ENCODE measurements around the gene KIAA0753. TPM values are rescaled to one million over a fixed set of nuclear protein-coding genes. Genes with fewer than 3 reads are reported as not detected.

KIAA0753 gene
- total and polyA plus RNA-seq, 2 experiments from 2014 or later, result 6.9 to 20.5 TPM

DNA sequence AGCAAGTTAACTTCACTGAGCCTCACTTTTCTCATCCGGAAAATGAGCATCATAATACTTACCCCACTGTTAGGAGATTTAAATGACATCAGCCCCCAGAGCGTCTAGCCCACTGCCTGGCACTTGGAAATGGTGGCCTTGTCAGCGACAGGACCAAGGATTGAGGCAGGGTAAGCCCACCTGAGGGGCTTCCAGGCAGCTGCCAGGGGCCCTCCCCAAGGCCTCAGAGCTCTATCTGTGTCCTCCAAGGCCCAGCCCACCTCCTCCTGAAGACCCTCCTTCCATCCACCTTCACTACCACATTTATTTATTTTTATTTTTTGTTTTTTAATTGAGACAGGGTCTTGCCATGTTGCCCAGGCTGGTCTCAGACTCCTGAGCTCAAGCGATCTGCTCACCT is 97.9 kb downstream of the KIAA0753 start:
- H3K27me3 ChIP-seq (replicated peaks; ENCODE audit: insufficient read depth), result no peaks in the 10 kb centered on the region
- 87 to 92% methylated on average over 4 of the region's 4 CpGs for WGBS, 2 experiments (ENCODE audit: low coverage in 1 of 2, low lambda C conversion rate in 2 of 2, missing lambda C conversion rate in 2 of 2)

GRCh38 chr17:6541886-6542285 is 98.6 kb downstream of the KIAA0753 start:
- Histone ChIP-seq H3K9me2 (ENCODE audit: insufficient read depth) (no peaks in the 10 kb centered on the region), H4K20me1 (ENCODE audit: insufficient read depth) (no peaks in the 10 kb centered on the region), H3K4me1 (ENCODE audit: insufficient read depth) (peaks cover 7% of the 10 kb centered on the region; the same call in 1 of the 2 replicates), H3K27ac (no peak overlapping the region), H3K27me3 (replicated peaks; ENCODE audit: insufficient read depth) (no peaks in the 10 kb centered on the region), H2AFZ (no peak overlapping the region), H3K36me3 (ENCODE audit: low read depth) (peaks cover 4% of the 10 kb centered on the region; the same call in 1 of the 2 replicates), H3K9ac (no peak overlapping the region), H3K9me3 (ENCODE audit: low read depth) (no peaks in the 10 kb centered on the region), H3K4me3 (no peak overlapping the region), H3K79me2 (ENCODE audit: insufficient read depth) (no peaks in the 10 kb centered on the region), H3F3A (ENCODE audit: insufficient read depth) (no peaks in the 10 kb centered on the region), H3K4me2 (ENCODE audit: unreplicated experiment) (no peak overlapping the region)
- no peak for TF ChIP-seq EZH2phosphoT487 (IDR thresholded peaks at IDR 0.05; ENCODE audit: insufficient read depth, low read depth)
- no peak for TF ChIP-seq EZH2 (IDR thresholded peaks at IDR 0.05; ENCODE audit: insufficient read depth, poor library complexity, severe bottlenecking)
- WGBS, 2 experiments (ENCODE audit: low coverage in 1 of 2, low lambda C conversion rate in 2 of 2, missing lambda C conversion rate in 2 of 2), result 96 to 97% methylated on average over 4 of the region's 4 CpGs
- in situ Hi-C loops (cut with MboI), result no loop called here
- no peak for DNase-seq

More for the DNA sequence above, 97.9 kb downstream of the KIAA0753 start:
- no peak for DNase-seq
- no peak overlapping the region for H3K4me3 ChIP-seq
- H3K4me2 ChIP-seq (ENCODE audit: unreplicated experiment), result no peak overlapping the region
- H2AFZ ChIP-seq, result no peak overlapping the region
- H4K20me1 ChIP-seq (ENCODE audit: insufficient read depth), result no peaks in the 10 kb centered on the region
- no peaks in the 10 kb centered on the region for H3K79me2 ChIP-seq (ENCODE audit: insufficient read depth)
- H3K4me1 ChIP-seq (ENCODE audit: insufficient read depth), result peaks cover 7% of the 10 kb centered on the region; the same call in 1 of the 2 replicates
- H3K9me2 ChIP-seq (ENCODE audit: insufficient read depth), result no peaks in the 10 kb centered on the region
- H3K27ac ChIP-seq, result no peak overlapping the region
- in situ Hi-C loops (cut with MboI), result no loop called here
- H3K9ac ChIP-seq, result no peak overlapping the region
- no peaks in the 10 kb centered on the region for H3K9me3 ChIP-seq (ENCODE audit: low read depth)
- TF ChIP-seq EZH2 (IDR thresholded peaks at IDR 0.05; ENCODE audit: insufficient read depth, poor library complexity, severe bottlenecking) (no peak), EZH2phosphoT487 (IDR thresholded peaks at IDR 0.05; ENCODE audit: insufficient read depth, low read depth) (no peak)
- peaks cover 4% of the 10 kb centered on the region; the same call in 1 of the 2 replicates for H3K36me3 ChIP-seq (ENCODE audit: low read depth)
- H3F3A ChIP-seq (ENCODE audit: insufficient read depth), result no peaks in the 10 kb centered on the region

DNA sequence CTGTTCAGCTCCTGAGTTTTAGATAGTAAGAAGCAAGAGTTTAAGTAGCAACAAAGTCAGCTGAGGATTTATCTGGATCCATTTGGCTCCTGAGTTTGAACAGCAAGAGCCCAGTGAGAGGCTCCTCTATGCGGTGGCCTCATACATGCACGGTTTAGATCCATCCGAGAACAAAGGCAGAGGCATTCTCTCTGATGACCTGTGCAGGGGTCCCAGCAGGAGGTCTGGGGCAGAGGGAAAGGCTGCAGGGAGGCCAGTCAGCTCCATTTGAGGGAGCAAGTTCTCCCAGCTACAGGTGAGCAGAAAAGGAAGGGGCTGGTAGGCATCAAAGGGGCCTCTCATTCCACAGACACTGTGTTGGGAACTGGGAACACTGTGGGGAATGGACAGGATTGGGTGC is 100.6 kb downstream of the KIAA0753 start:
- Histone ChIP-seq H3F3A (ENCODE audit: insufficient read depth) (no peaks in the 10 kb centered on the region), H3K4me2 (ENCODE audit: unreplicated experiment) (no peak overlapping the region), H3K9ac (no peak overlapping the region), H3K9me3 (ENCODE audit: low read depth) (no peaks in the 10 kb centered on the region), H2AFZ (no peak overlapping the region), H4K20me1 (ENCODE audit: insufficient read depth) (no peaks in the 10 kb centered on the region), H3K27ac (no peak overlapping the region), H3K27me3 (replicated peaks; ENCODE audit: insufficient read depth) (no peaks in the 10 kb centered on the region), H3K79me2 (ENCODE audit: insufficient read depth) (no peaks in the 10 kb centered on the region), H3K4me3 (no peak overlapping the region), H3K36me3 (ENCODE audit: low read depth) (peaks cover 4% of the 10 kb centered on the region; the same call in 1 of the 2 replicates), H3K9me2 (ENCODE audit: insufficient read depth) (no peaks in the 10 kb centered on the region), H3K4me1 (ENCODE audit: insufficient read depth) (no peaks in the 10 kb centered on the region)
- WGBS, 2 experiments (ENCODE audit: low coverage in 1 of 2, low lambda C conversion rate in 2 of 2, missing lambda C conversion rate in 2 of 2), result 71 to 78% methylated on average over 3 of the region's 3 CpGs
- in situ Hi-C loops (cut with MboI), result no loop called here
- TF ChIP-seq EZH2phosphoT487 (IDR thresholded peaks at IDR 0.05; ENCODE audit: insufficient read depth, low read depth), result no peak
- TF ChIP-seq EZH2 (IDR thresholded peaks at IDR 0.05; ENCODE audit: insufficient read depth, poor library complexity, severe bottlenecking), result no peak
- DNase-seq, result no peak

- no peak overlapping the region for H3K27ac ChIP-seq
- H3K27me3 ChIP-seq (replicated peaks; ENCODE audit: insufficient read depth), result no peaks in the 10 kb centered on the region
- no peak overlapping the region for H3K4me2 ChIP-seq (ENCODE audit: unreplicated experiment)
- H4K20me1 ChIP-seq (ENCODE audit: insufficient read depth), result no peaks in the 10 kb centered on the region
- no peak for TF ChIP-seq EZH2 (IDR thresholded peaks at IDR 0.05; ENCODE audit: insufficient read depth, poor library complexity, severe bottlenecking)
- TF ChIP-seq EZH2phosphoT487 (IDR thresholded peaks at IDR 0.05; ENCODE audit: insufficient read depth, low read depth), result no peak
- H3K4me3 ChIP-seq, result no peak overlapping the region
- H3K4me1 ChIP-seq (ENCODE audit: insufficient read depth), result no peaks in the 10 kb centered on the region
- in situ Hi-C loops (cut with MboI), result no loop called here
- WGBS, 2 experiments (ENCODE audit: low coverage in 1 of 2, low lambda C conversion rate in 2 of 2, missing lambda C conversion rate in 2 of 2), result 90% methylated on average over 10 of the region's 10 CpGs
- H3K9ac ChIP-seq, result no peak overlapping the region
- no peaks in the 10 kb centered on the region for H3K9me2 ChIP-seq (ENCODE audit: insufficient read depth)
- no peak overlapping the region for H2AFZ ChIP-seq
- H3K9me3 ChIP-seq (ENCODE audit: low read depth), result no peaks in the 10 kb centered on the region
- DNase-seq, result no peak
- H3F3A ChIP-seq (ENCODE audit: insufficient read depth), result no peaks in the 10 kb centered on the region
- no peaks in the 10 kb centered on the region for H3K79me2 ChIP-seq (ENCODE audit: insufficient read depth)
- H3K36me3 ChIP-seq (ENCODE audit: low read depth), result peaks cover 4% of the 10 kb centered on the region; the same call in 1 of the 2 replicates
Observed at GRCh38 chr17:6536566-6537065, 103.9 kb downstream of the KIAA0753 start.
